ENCODE results near the gene EPS8L2. TPM values are rescaled to one million over a fixed set of nuclear protein-coding genes. Genes with fewer than 3 reads are reported as not detected.

The EPS8L2 gene
- polyA plus RNA-seq, 1 experiment = 44.4 TPM

- no peak for DNase-seq (ENCODE audit: low read depth)
- CTCF ChIA-PET = interaction anchor here (1.0 to 4.4 kb wide), 8 partner anchors 15 to 168 kb away, joined by 3 to 18 read pairs (median 6); partner anchors contain the start of gene TALDO1
- Histone ChIP-seq H3K27me3 (ENCODE audit: control insufficient read depth, insufficient read depth, low read length) (no peaks in the 10 kb centered on the region), H3K36me3 (ENCODE audit: control insufficient read depth, insufficient read depth, low read length) (peaks cover 4% of the 10 kb centered on the region), H3K4me3 (ENCODE audit: low read depth, low read length) (no peak overlapping the region)
- POLR2A ChIA-PET = no interaction called here
- no peak for TF ChIP-seq CTCF (IDR thresholded peaks at IDR 0.05; ENCODE audit: insufficient read depth, low read depth, low read length)
Observed at GRCh38 chr11:722346-722811, 16.3 kb downstream of the EPS8L2 start.

- no peaks in the 10 kb centered on the region for H3K27me3 ChIP-seq (ENCODE audit: control insufficient read depth, insufficient read depth, low read length)
- DNase-seq (ENCODE audit: low read depth) = no peak
- ChIA-PET POLR2A (interaction anchor here (0.6 kb wide), 1 partner anchor 58 kb away, joined by 5 read pairs; no protein-coding TSS in a partner anchor), CTCF (interaction anchor here (0.6 to 6.9 kb wide), 17 partner anchors 16 to 169 kb away, joined by 3 to 43 read pairs (median 4); partner anchors contain the start of genes TALDO1 and TMEM80)
- H3K36me3 ChIP-seq (ENCODE audit: control insufficient read depth, insufficient read depth, low read length) = peaks cover 4% of the 10 kb centered on the region
- TF ChIP-seq CTCF (IDR thresholded peaks at IDR 0.05; ENCODE audit: insufficient read depth, low read depth, low read length) = peak; percentile 62
- no peak overlapping the region for H3K4me3 ChIP-seq (ENCODE audit: low read depth, low read length)
Observed at GRCh38 chr11:723120-723883, 17.3 kb downstream of the EPS8L2 start.

- POLR2A ChIA-PET = no interaction called here
- peaks cover 4% of the 10 kb centered on the region for H3K36me3 ChIP-seq (ENCODE audit: control insufficient read depth, insufficient read depth, low read length)
- no peaks in the 10 kb centered on the region for H3K27me3 ChIP-seq (ENCODE audit: control insufficient read depth, insufficient read depth, low read length)
- no peak overlapping the region for H3K4me3 ChIP-seq (ENCODE audit: low read depth, low read length)
- CTCF ChIA-PET = interaction anchor here (0.6 to 6.9 kb wide), 14 partner anchors 15 to 170 kb away, joined by 3 to 43 read pairs (median 4); partner anchors contain the start of genes TALDO1 and TMEM80
- no peak for TF ChIP-seq CTCF (IDR thresholded peaks at IDR 0.05; ENCODE audit: insufficient read depth, low read depth, low read length)
- DNase-seq (ENCODE audit: low read depth) = no peak
Observed at GRCh38 chr11:724049-724777, 18.2 kb downstream of the EPS8L2 start.

GRCh38 chr11:724778-725386 lies 18.9 kb downstream of the EPS8L2 start:
- DNase-seq (ENCODE audit: low read depth) = no peak
- no peaks in the 10 kb centered on the region for H3K27me3 ChIP-seq (ENCODE audit: control insufficient read depth, insufficient read depth, low read length)
- no peak for TF ChIP-seq CTCF (IDR thresholded peaks at IDR 0.05; ENCODE audit: insufficient read depth, low read depth, low read length)
- ChIA-PET POLR2A (no interaction called here), CTCF (interaction anchor here (1.4 to 6.9 kb wide), 4 partner anchors 28 to 171 kb away, joined by 3 to 43 read pairs (median 16); partner anchors contain the start of gene TMEM80)
- H3K4me3 ChIP-seq (ENCODE audit: low read depth, low read length) = no peak overlapping the region
- H3K36me3 ChIP-seq (ENCODE audit: control insufficient read depth, insufficient read depth, low read length) = peaks cover 4% of the 10 kb centered on the region

Data from BJ (cell line).